ENCODE data around the gene NCAM1. TPM values are rescaled to one million over a fixed set of nuclear protein-coding genes. Genes with fewer than 3 reads are reported as not detected.
A peak's percentile ranks its signal among the peaks of the same experiment; 100 is the strongest.

Gene NCAM1
- total RNA-seq, 1 donor from 2014 or later: 332 TPM

GRCh38 chr11:113193016-113193415 is 231.8 kb downstream of the NCAM1 start:
- Histone ChIP-seq H3K4me3 (no peak overlapping the region), H3K27ac (replicated peaks) (peak overlapping the region; percentile 66), H3K27me3 (ENCODE audit: low read depth) (no peaks in the 10 kb centered on the region), H3K36me3 (no peaks in the 10 kb centered on the region), H3K9me3 (replicated peaks) (no peaks in the 10 kb centered on the region), H3K4me1 (peaks cover 71% of the 10 kb centered on the region)
- no peak for TF ChIP-seq CTCF (IDR thresholded peaks at IDR 0.05; ENCODE audit: borderline replicate concordance)
- DNase-seq: no peak
- intact Hi-C loops (cut with micrococcal nuclease): no loop called here

GRCh38 chr11:113193946-113194345 is 232.7 kb downstream of the NCAM1 start:
- H3K4me3 ChIP-seq: no peak overlapping the region
- H3K27ac ChIP-seq (replicated peaks): peak overlapping the region; percentile 66
- H3K27me3 ChIP-seq (ENCODE audit: low read depth): no peaks in the 10 kb centered on the region
- H3K9me3 ChIP-seq (replicated peaks): no peaks in the 10 kb centered on the region
- intact Hi-C loops (cut with micrococcal nuclease): no loop called here
- TF ChIP-seq CTCF (IDR thresholded peaks at IDR 0.05; ENCODE audit: borderline replicate concordance): no peak
- peaks cover 64% of the 10 kb centered on the region for H3K4me1 ChIP-seq
- H3K36me3 ChIP-seq: no peaks in the 10 kb centered on the region
- DNase-seq: peak; percentile 66

GRCh38 chr11:113195728-113196127 is 234.5 kb downstream of the NCAM1 start:
- H3K9me3 ChIP-seq (replicated peaks): no peaks in the 10 kb centered on the region
- no peaks in the 10 kb centered on the region for H3K27me3 ChIP-seq (ENCODE audit: low read depth)
- no peak overlapping the region for H3K27ac ChIP-seq (replicated peaks)
- intact Hi-C loops (cut with micrococcal nuclease): no loop called here
- no peak for TF ChIP-seq CTCF (IDR thresholded peaks at IDR 0.05; ENCODE audit: borderline replicate concordance)
- peaks cover 64% of the 10 kb centered on the region for H3K4me1 ChIP-seq
- no peak for DNase-seq
- H3K36me3 ChIP-seq: no peaks in the 10 kb centered on the region
- H3K4me3 ChIP-seq: no peak overlapping the region

- H3K27me3 ChIP-seq (ENCODE audit: low read depth): no peaks in the 10 kb centered on the region
- TF ChIP-seq CTCF (IDR thresholded peaks at IDR 0.05; ENCODE audit: borderline replicate concordance): no peak
- H3K36me3 ChIP-seq: no peaks in the 10 kb centered on the region
- H3K4me3 ChIP-seq: no peak overlapping the region
- DNase-seq: no peak
- H3K27ac ChIP-seq (replicated peaks): no peak overlapping the region
- no peaks in the 10 kb centered on the region for H3K9me3 ChIP-seq (replicated peaks)
- H3K4me1 ChIP-seq: peaks cover 47% of the 10 kb centered on the region
- intact Hi-C loops (cut with micrococcal nuclease): no loop called here
These were observed 236.2 kb downstream of the NCAM1 start for GRCh38 chr11:113197446-113197845.

- DNase-seq: no peak
- Histone ChIP-seq H3K36me3 (no peaks in the 10 kb centered on the region), H3K27ac (replicated peaks) (no peak overlapping the region), H3K27me3 (ENCODE audit: low read depth) (no peaks in the 10 kb centered on the region), H3K4me3 (no peak overlapping the region), H3K4me1 (peaks cover 41% of the 10 kb centered on the region), H3K9me3 (replicated peaks) (no peaks in the 10 kb centered on the region)
- no peak for TF ChIP-seq CTCF (IDR thresholded peaks at IDR 0.05; ENCODE audit: borderline replicate concordance)
- intact Hi-C loops (cut with micrococcal nuclease): no loop called here
These were observed 237.9 kb downstream of the NCAM1 start for GRCh38 chr11:113198972-113199661.

Data from left ventricle myocardium inferior (tissue), 1 donor.